Measurements from ENCODE around the gene UBL4B.

The UBL4B gene

GRCh38 chr1:110112143-110112542 is at the start of gene UBL4B:
Gene UBL4B (plus strand): TSS chr1:110112443. CDS start chr1:110112535, 92 bp downstream.
- no peak within 1 kb of the TSS for H3K9ac ChIP-seq (ENCODE audit: low read depth in 1 of 2, low read length in 2 of 2)
- peaks cover 2 to 7% of the 10 kb centered on the region in 2 donors for H3K27me3 ChIP-seq (ENCODE audit: control insufficient read depth in 1 of 2, insufficient read depth in 2 of 2, low read length in 2 of 2)

GRCh38 chr1:110062612-110063011 is 49.6 kb upstream of the UBL4B start:
- no peak overlapping the region for H3K9ac ChIP-seq (ENCODE audit: low read depth in 1 of 2, low read length in 2 of 2)
- H3K4me3 ChIP-seq (ENCODE audit: low read depth in 1 of 2, low read length in 2 of 2) = no peak overlapping the region

More at GRCh38 chr1:110112143-110112542, at the start of gene UBL4B:
- H3K4me3 ChIP-seq (ENCODE audit: low read depth in 1 of 2, low read length in 2 of 2) = no peak within 1 kb of the TSS
- H3K4me1 ChIP-seq (ENCODE audit: control insufficient read depth in 1 of 2, insufficient read depth in 2 of 2, low read length in 2 of 2) = no peaks in the 10 kb centered on the region
- H3K27ac ChIP-seq (ENCODE audit: low read depth, low read length) = no peak within 1 kb of the TSS
- H3K9me3 ChIP-seq (ENCODE audit: control insufficient read depth in 1 of 2, low read length in 2 of 2) = no peaks in the 10 kb centered on the region
- no peaks in the 10 kb centered on the region for H3K36me3 ChIP-seq (ENCODE audit: control insufficient read depth in 1 of 2, insufficient read depth in 2 of 2, low read length in 2 of 2)

GRCh38 chr1:110063781-110064180 is 48.5 kb upstream of the UBL4B start:
- peaks cover 0 to 8% of the 10 kb centered on the region in 2 donors for H3K4me1 ChIP-seq (ENCODE audit: control insufficient read depth in 1 of 2, insufficient read depth in 2 of 2, low read length in 2 of 2)
- no peak overlapping the region for H3K27ac ChIP-seq (ENCODE audit: low read depth, low read length)
- H3K27me3 ChIP-seq (ENCODE audit: control insufficient read depth in 1 of 2, insufficient read depth in 2 of 2, low read length in 2 of 2) = peaks cover 29 to 35% of the 10 kb centered on the region in 2 donors
- H3K4me3 ChIP-seq (ENCODE audit: low read depth in 1 of 2, low read length in 2 of 2) = no peak overlapping the region
- no peak overlapping the region for H3K9ac ChIP-seq (ENCODE audit: low read depth in 1 of 2, low read length in 2 of 2)
- no peaks in the 10 kb centered on the region for H3K9me3 ChIP-seq (ENCODE audit: control insufficient read depth in 1 of 2, low read length in 2 of 2)
- H3K36me3 ChIP-seq (ENCODE audit: control insufficient read depth in 1 of 2, insufficient read depth in 2 of 2, low read length in 2 of 2) = peaks cover 5 to 9% of the 10 kb centered on the region in 2 donors

More at GRCh38 chr1:110062612-110063011, 49.6 kb upstream of the UBL4B start:
- no peak overlapping the region for H3K27ac ChIP-seq (ENCODE audit: low read depth, low read length)
- no peaks in the 10 kb centered on the region for H3K4me1 ChIP-seq (ENCODE audit: control insufficient read depth in 1 of 2, insufficient read depth in 2 of 2, low read length in 2 of 2)
- peaks cover 17 to 23% of the 10 kb centered on the region in 2 donors for H3K27me3 ChIP-seq (ENCODE audit: control insufficient read depth in 1 of 2, insufficient read depth in 2 of 2, low read length in 2 of 2)
- H3K36me3 ChIP-seq (ENCODE audit: control insufficient read depth in 1 of 2, insufficient read depth in 2 of 2, low read length in 2 of 2) = peaks cover 8 to 19% of the 10 kb centered on the region in 2 donors
- no peaks in the 10 kb centered on the region for H3K9me3 ChIP-seq (ENCODE audit: control insufficient read depth in 1 of 2, low read length in 2 of 2)

GRCh38 chr1:110064576-110065337 is 47.5 kb upstream of the UBL4B start:
- no peak overlapping the region for H3K4me3 ChIP-seq (ENCODE audit: low read depth in 1 of 2, low read length in 2 of 2)
- peaks cover 5 to 8% of the 10 kb centered on the region in 2 donors for H3K4me1 ChIP-seq (ENCODE audit: control insufficient read depth in 1 of 2, insufficient read depth in 2 of 2, low read length in 2 of 2)
- peaks cover 2 to 3% of the 10 kb centered on the region in 2 donors for H3K36me3 ChIP-seq (ENCODE audit: control insufficient read depth in 1 of 2, insufficient read depth in 2 of 2, low read length in 2 of 2)
- H3K9ac ChIP-seq (ENCODE audit: low read depth in 1 of 2, low read length in 2 of 2) = no peak overlapping the region
- H3K9me3 ChIP-seq (ENCODE audit: control insufficient read depth in 1 of 2, low read length in 2 of 2) = no peaks in the 10 kb centered on the region
- H3K27ac ChIP-seq (ENCODE audit: low read depth, low read length) = no peak overlapping the region
- peaks cover 38 to 45% of the 10 kb centered on the region in 2 donors for H3K27me3 ChIP-seq (ENCODE audit: control insufficient read depth in 1 of 2, insufficient read depth in 2 of 2, low read length in 2 of 2)

- Histone ChIP-seq H3K9me3 (ENCODE audit: control insufficient read depth in 1 of 2, low read length in 2 of 2) (no peaks in the 10 kb centered on the region), H3K36me3 (ENCODE audit: control insufficient read depth in 1 of 2, insufficient read depth in 2 of 2, low read length in 2 of 2) (peaks cover 2% of the 10 kb centered on the region in 2 donors), H3K9ac (ENCODE audit: low read depth in 1 of 2, low read length in 2 of 2) (no peak overlapping the region), H3K27ac (ENCODE audit: low read depth, low read length) (no peak overlapping the region), H3K27me3 (ENCODE audit: control insufficient read depth in 1 of 2, insufficient read depth in 2 of 2, low read length in 2 of 2) (peaks cover 46 to 52% of the 10 kb centered on the region in 2 donors), H3K4me3 (ENCODE audit: low read depth in 1 of 2, low read length in 2 of 2) (no peak overlapping the region), H3K4me1 (ENCODE audit: control insufficient read depth in 1 of 2, insufficient read depth in 2 of 2, low read length in 2 of 2) (peaks cover 6 to 11% of the 10 kb centered on the region in 2 donors)
Measured at GRCh38 chr1:110065841-110066240, 46.4 kb upstream of the UBL4B start.

GRCh38 chr1:110067479-110067892 is 44.8 kb upstream of the UBL4B start:
- Histone ChIP-seq H3K27ac (ENCODE audit: low read depth, low read length) (no peak overlapping the region), H3K9me3 (ENCODE audit: control insufficient read depth in 1 of 2, low read length in 2 of 2) (no peaks in the 10 kb centered on the region), H3K36me3 (ENCODE audit: control insufficient read depth in 1 of 2, insufficient read depth in 2 of 2, low read length in 2 of 2) (no peaks in the 10 kb centered on the region), H3K4me3 (ENCODE audit: low read depth in 1 of 2, low read length in 2 of 2) (no peak overlapping the region), H3K4me1 (ENCODE audit: control insufficient read depth in 1 of 2, insufficient read depth in 2 of 2, low read length in 2 of 2) (peaks cover 6 to 11% of the 10 kb centered on the region in 2 donors), H3K9ac (ENCODE audit: low read depth in 1 of 2, low read length in 2 of 2) (no peak overlapping the region), H3K27me3 (ENCODE audit: control insufficient read depth in 1 of 2, insufficient read depth in 2 of 2, low read length in 2 of 2) (peaks cover 63 to 68% of the 10 kb centered on the region in 2 donors)

- peak overlapping the region in 1 of 2 donors; percentile 3 for H3K4me3 ChIP-seq (ENCODE audit: low read depth in 1 of 2, low read length in 2 of 2)
- H3K9ac ChIP-seq (ENCODE audit: low read depth in 1 of 2, low read length in 2 of 2) = no peak overlapping the region
- H3K36me3 ChIP-seq (ENCODE audit: control insufficient read depth in 1 of 2, insufficient read depth in 2 of 2, low read length in 2 of 2) = no peaks in the 10 kb centered on the region
- H3K4me1 ChIP-seq (ENCODE audit: control insufficient read depth in 1 of 2, insufficient read depth in 2 of 2, low read length in 2 of 2) = peaks cover 6 to 11% of the 10 kb centered on the region in 2 donors
- H3K27ac ChIP-seq (ENCODE audit: low read depth, low read length) = no peak overlapping the region
- H3K9me3 ChIP-seq (ENCODE audit: control insufficient read depth in 1 of 2, low read length in 2 of 2) = no peaks in the 10 kb centered on the region
- H3K27me3 ChIP-seq (ENCODE audit: control insufficient read depth in 1 of 2, insufficient read depth in 2 of 2, low read length in 2 of 2) = peaks cover 68 to 73% of the 10 kb centered on the region in 2 donors
Measured at GRCh38 chr1:110067893-110068645, 44.2 kb upstream of the UBL4B start.

- Histone ChIP-seq H3K36me3 (ENCODE audit: control insufficient read depth in 1 of 2, insufficient read depth in 2 of 2, low read length in 2 of 2) (no peaks in the 10 kb centered on the region), H3K9ac (ENCODE audit: low read depth in 1 of 2, low read length in 2 of 2) (no peak overlapping the region), H3K27me3 (ENCODE audit: control insufficient read depth in 1 of 2, insufficient read depth in 2 of 2, low read length in 2 of 2) (peaks cover 72 to 79% of the 10 kb centered on the region in 2 donors), H3K9me3 (ENCODE audit: control insufficient read depth in 1 of 2, low read length in 2 of 2) (no peaks in the 10 kb centered on the region), H3K27ac (ENCODE audit: low read depth, low read length) (no peak overlapping the region), H3K4me1 (ENCODE audit: control insufficient read depth in 1 of 2, insufficient read depth in 2 of 2, low read length in 2 of 2) (peaks cover 6 to 11% of the 10 kb centered on the region in 2 donors), H3K4me3 (ENCODE audit: low read depth in 1 of 2, low read length in 2 of 2) (no peak overlapping the region)
Measured at GRCh38 chr1:110068646-110069403, 43.4 kb upstream of the UBL4B start.

GRCh38 chr1:110069404-110070281 is 42.6 kb upstream of the UBL4B start:
- no peak overlapping the region for H3K9ac ChIP-seq (ENCODE audit: low read depth in 1 of 2, low read length in 2 of 2)
- H3K36me3 ChIP-seq (ENCODE audit: control insufficient read depth in 1 of 2, insufficient read depth in 2 of 2, low read length in 2 of 2) = no peaks in the 10 kb centered on the region

More at GRCh38 chr1:110069404-110070281, 42.6 kb upstream of the UBL4B start:
- H3K27me3 ChIP-seq (ENCODE audit: control insufficient read depth in 1 of 2, insufficient read depth in 2 of 2, low read length in 2 of 2) = peaks cover 72 to 79% of the 10 kb centered on the region in 2 donors
- no peak overlapping the region for H3K4me3 ChIP-seq (ENCODE audit: low read depth in 1 of 2, low read length in 2 of 2)
- H3K9me3 ChIP-seq (ENCODE audit: control insufficient read depth in 1 of 2, low read length in 2 of 2) = no peaks in the 10 kb centered on the region
- no peak overlapping the region for H3K27ac ChIP-seq (ENCODE audit: low read depth, low read length)
- peaks cover 6 to 11% of the 10 kb centered on the region in 2 donors for H3K4me1 ChIP-seq (ENCODE audit: control insufficient read depth in 1 of 2, insufficient read depth in 2 of 2, low read length in 2 of 2)
